Osteocyte (in vitro differentiated cells): ENCODE results near the gene INPP5K. TPM values are rescaled to one million over a fixed set of nuclear protein-coding genes. Genes with fewer than 3 reads are reported as not detected.
"Not testable (repeated sequence)": the region's sequence is repeated elsewhere in the genome, so short reads cannot be mapped to it uniquely, and the experiment has no call there.

Experiments used
- DNase-seq: peaks from one replicate; pipeline ENCODE4 v3.0.0; 2021; ENCODE audit warnings: mixed read lengths; ENCODE audit not compliant: unreplicated experiment; ENCODE audit errors: extremely low spot score
- H3K27ac Mint-ChIP-seq: one replicate; pipeline ENCODE4 v1.8.0; 2021; ENCODE audit warnings: mild to moderate bottlenecking, mixed read lengths; ENCODE audit not compliant: unreplicated experiment
- H3K27me3 Mint-ChIP-seq: one replicate; pipeline ENCODE4 v1.8.0; 2021; ENCODE audit warnings: mixed read lengths; ENCODE audit not compliant: unreplicated experiment
- H3K36me3 Mint-ChIP-seq: one replicate; pipeline ENCODE4 v1.8.0; 2021; ENCODE audit warnings: mixed read lengths; ENCODE audit not compliant: unreplicated experiment
- H3K4me1 Mint-ChIP-seq: one replicate; pipeline ENCODE4 v1.8.0; 2021; ENCODE audit warnings: mixed read lengths; ENCODE audit not compliant: unreplicated experiment
- H3K4me3 Mint-ChIP-seq: one replicate; pipeline ENCODE4 v1.8.0; 2021; ENCODE audit warnings: mild to moderate bottlenecking, moderate library complexity, mixed read lengths; ENCODE audit not compliant: unreplicated experiment
- H3K9me3 Mint-ChIP-seq: one replicate; pipeline ENCODE4 v1.8.0; 2021; ENCODE audit warnings: mixed read lengths; ENCODE audit not compliant: unreplicated experiment
- CTCF ChIP-seq: fragments of 200-600 bp; sonication (generic); IDR thresholded peaks from 2 replicates; pipeline ENCODE4 v1.5.0; 2021; ENCODE audit warnings: antibody characterized with exemption, mild to moderate bottlenecking, moderate library complexity
- total RNA-seq: library from RNA; stranded (reverse); gene quantifications from 2 replicates; pipeline ENCODE4 v1.2.1, GENCODE V29; 2021

Gene INPP5K
- total RNA-seq, 1 donor from 2014 or later = 49.4 TPM

GRCh38 chr17:1452836-1453235 is 63.6 kb downstream of the INPP5K start:
- Mint-ChIP-seq H3K9me3 (no peaks in the 10 kb centered on the region), H3K4me1 (peaks cover 41% of the 10 kb centered on the region), H3K27me3 (no peaks in the 10 kb centered on the region), H3K4me3 (no peak overlapping the region), H3K36me3 (peaks cover 5% of the 10 kb centered on the region), H3K27ac (no peak overlapping the region)
- no peak for DNase-seq
- TF ChIP-seq CTCF = no peak

DNA sequence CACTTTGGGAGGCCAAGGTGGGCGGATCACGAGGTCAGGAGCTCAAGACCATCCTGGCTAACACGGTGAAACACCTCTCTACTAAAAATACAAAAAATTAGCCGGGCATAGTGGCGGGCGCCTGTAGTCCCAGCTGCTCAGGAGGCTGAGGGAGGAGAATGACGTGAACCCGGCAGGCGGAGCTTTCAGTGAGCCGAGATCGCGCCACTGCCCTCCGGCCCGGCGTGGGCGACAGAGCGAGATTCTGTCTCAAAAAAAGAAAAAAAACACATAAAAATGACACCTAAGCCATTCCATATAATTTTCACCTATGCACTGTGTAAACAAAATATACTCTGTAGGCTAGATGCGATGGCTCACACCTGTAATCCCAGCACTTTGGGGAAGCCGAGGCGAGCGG is 66.2 kb downstream of the INPP5K start:
- H3K9me3 Mint-ChIP-seq, H3K27ac Mint-ChIP-seq, DNase-seq, H3K36me3 Mint-ChIP-seq, H3K4me3 Mint-ChIP-seq, H3K27me3 Mint-ChIP-seq: not testable (repeated sequence)
- H3K4me1 Mint-ChIP-seq = peaks cover 44% of the 10 kb centered on the region

DNA sequence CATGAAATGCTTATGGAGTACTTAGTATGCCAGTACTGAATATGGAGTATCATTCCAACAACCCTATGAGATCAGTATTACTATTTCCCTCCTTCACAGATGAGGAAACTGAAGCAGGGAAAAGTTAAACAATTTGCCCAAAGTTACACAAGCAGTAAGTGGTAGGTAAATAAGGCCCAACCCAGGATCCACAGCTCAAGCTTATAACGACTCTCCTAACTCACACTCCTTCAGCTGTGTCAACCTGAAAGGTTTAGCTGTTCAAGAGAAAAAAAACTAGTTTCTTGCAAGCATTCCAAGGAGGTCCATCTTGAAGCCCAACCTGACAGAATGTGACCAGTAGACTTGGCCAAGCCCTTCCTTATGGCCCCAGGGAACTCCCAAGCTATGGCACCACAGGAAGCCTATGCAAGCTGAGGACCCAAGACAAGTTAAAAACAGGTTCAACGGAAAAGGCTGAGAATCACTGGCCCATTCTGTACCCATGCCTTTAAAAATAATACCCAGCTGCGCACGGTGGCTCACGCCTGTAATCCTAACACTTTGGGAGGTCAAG is 66.9 kb downstream of the INPP5K start:
- no peaks in the 10 kb centered on the region for H3K27me3 Mint-ChIP-seq
- peaks cover 37% of the 10 kb centered on the region for H3K4me1 Mint-ChIP-seq
- peaks cover 8% of the 10 kb centered on the region for H3K36me3 Mint-ChIP-seq
- peak overlapping the region; percentile 14 for H3K27ac Mint-ChIP-seq
- no peaks in the 10 kb centered on the region for H3K9me3 Mint-ChIP-seq
- H3K4me3 Mint-ChIP-seq = no peak overlapping the region
- DNase-seq = no peak
- no peak for TF ChIP-seq CTCF

- peak overlapping the region; percentile 41 for H3K27ac Mint-ChIP-seq
- no peaks in the 10 kb centered on the region for H3K27me3 Mint-ChIP-seq
- no peaks in the 10 kb centered on the region for H3K9me3 Mint-ChIP-seq
- H3K36me3 Mint-ChIP-seq = peaks cover 8% of the 10 kb centered on the region
- TF ChIP-seq CTCF = no peak
- H3K4me1 Mint-ChIP-seq = peaks cover 20% of the 10 kb centered on the region
- DNase-seq = no peak
- H3K4me3 Mint-ChIP-seq = no peak overlapping the region
These were observed 69.4 kb downstream of the INPP5K start for GRCh38 chr17:1447052-1447451.

- Mint-ChIP-seq H3K36me3 (peaks cover 8% of the 10 kb centered on the region), H3K4me1 (peaks cover 15% of the 10 kb centered on the region), H3K27ac (no peak overlapping the region), H3K9me3 (no peaks in the 10 kb centered on the region), H3K27me3 (no peaks in the 10 kb centered on the region), H3K4me3 (no peak overlapping the region)
- TF ChIP-seq CTCF = no peak
- DNase-seq = no peak
These were observed 70.2 kb downstream of the INPP5K start for GRCh38 chr17:1446201-1446600.

GRCh38 chr17:1445695-1446094 is 70.7 kb downstream of the INPP5K start:
- H3K9me3 Mint-ChIP-seq, H3K27ac Mint-ChIP-seq, H3K4me3 Mint-ChIP-seq, DNase-seq, H3K36me3 Mint-ChIP-seq, H3K27me3 Mint-ChIP-seq: not testable (repeated sequence)
- H3K4me1 Mint-ChIP-seq = peaks cover 15% of the 10 kb centered on the region

Other genes starting within 250 kb of the INPP5K start
- not detected in 2 replicates for gene BHLHA9, start 246.2 kb downstream of the INPP5K start, total RNA-seq
- gene TRARG1, start 236.9 kb downstream of the INPP5K start, total RNA-seq = not detected in 2 replicates
- 458 and 476 TPM in 2 replicates for gene YWHAE, start 116.4 kb downstream of the INPP5K start, total RNA-seq
- 55.8 and 57.1 TPM in 2 replicates for gene CRK, start 60.4 kb downstream of the INPP5K start, total RNA-seq
- 183 and 184 TPM in 2 replicates for gene MYO1C, start 23.9 kb downstream of the INPP5K start, total RNA-seq
- 65.0 and 71.0 TPM in 2 replicates for gene PITPNA, start 46.2 kb upstream of the INPP5K start, total RNA-seq
- gene SLC43A2, start 112.2 kb upstream of the INPP5K start, total RNA-seq = 4.7 and 7.3 TPM in 2 replicates
- 0.21 and 0.64 TPM in 2 replicates for gene SCARF1, start 129.1 kb upstream of the INPP5K start, total RNA-seq
- gene RILP, start 133.3 kb upstream of the INPP5K start, total RNA-seq = 1.2 and 2.6 TPM in 2 replicates
- 238 and 262 TPM in 2 replicates for gene PRPF8, start 168.3 kb upstream of the INPP5K start, total RNA-seq
- 4.2 and 4.7 TPM in 2 replicates for gene TLCD2, start 193.8 kb upstream of the INPP5K start, total RNA-seq
- 30.8 and 33.3 TPM in 2 replicates for gene WDR81, start 208.1 kb upstream of the INPP5K start, total RNA-seq
- 0.38 and 0.50 TPM in 2 replicates for gene SERPINF2, start 226.3 kb upstream of the INPP5K start, total RNA-seq
- 164 and 175 TPM in 2 replicates for gene SERPINF1, start 245.4 kb upstream of the INPP5K start, total RNA-seq